ENCODE data around the gene THAP3. TPM values are rescaled to one million over a fixed set of nuclear protein-coding genes. Genes with fewer than 3 reads are reported as not detected.

THAP3 gene
- polyA plus RNA-seq, 1 donor from 2014 or later, result 51.5 TPM

GRCh38 chr1:6667139-6667538 lies 42.5 kb downstream of the THAP3 start:
- Histone ChIP-seq H3K27ac (ENCODE audit: low read length) (no peak overlapping the region), H3K4me2 (ENCODE audit: low read length) (no peak overlapping the region), H3K36me3 (ENCODE audit: insufficient read depth, low read length) (no peaks in the 10 kb centered on the region), H3F3A (ENCODE audit: insufficient read depth, low read length, poor library complexity, severe bottlenecking) (no peaks in the 10 kb centered on the region), H3K9ac (ENCODE audit: low read length) (no peak overlapping the region), H3K27me3 (ENCODE audit: insufficient read depth, low read depth, low read length) (no peaks in the 10 kb centered on the region), H3K9me2 (ENCODE audit: insufficient read depth, low read length) (no peaks in the 10 kb centered on the region), H3K4me3 (ENCODE audit: low read length) (no peak overlapping the region), H3K9me3 (ENCODE audit: low read length) (no peaks in the 10 kb centered on the region), H4K20me1 (ENCODE audit: insufficient read depth) (no peaks in the 10 kb centered on the region), H3K79me2 (replicated peaks; ENCODE audit: insufficient read depth, low read length) (no peaks in the 10 kb centered on the region), H2AFZ (ENCODE audit: low read depth, low read length) (no peak overlapping the region)
- TF ChIP-seq TAF1 (IDR thresholded peaks at IDR 0.05; ENCODE audit: low read depth) (no peak), CTCF (IDR thresholded peaks at IDR 0.05; ENCODE audit: poor library complexity, severe bottlenecking) (no peak), SMC3 (conservative IDR thresholded peaks at IDR 0.05; ENCODE audit: poor library complexity) (no peak), RAD21 (conservative IDR thresholded peaks at IDR 0.05) (no peak), MXI1 (conservative IDR thresholded peaks at IDR 0.05; ENCODE audit: poor library complexity, severe bottlenecking) (no peak), POLR2AphosphoS5 (IDR thresholded peaks at IDR 0.05) (no peak), EP300 (conservative IDR thresholded peaks at IDR 0.05; ENCODE audit: poor library complexity, severe bottlenecking) (no peak), EZH2 (IDR thresholded peaks at IDR 0.05; ENCODE audit: borderline replicate concordance, insufficient read depth, low read length, poor library complexity, severe bottlenecking) (no peak), REST (IDR thresholded peaks at IDR 0.05; ENCODE audit: borderline replicate concordance) (no peak)

GRCh38 chr1:6668503-6668902 lies 43.8 kb downstream of the THAP3 start:
- H3K4me3 ChIP-seq (ENCODE audit: low read length), result no peak overlapping the region
- no peaks in the 10 kb centered on the region for H3K9me3 ChIP-seq (ENCODE audit: low read length)
- no peak overlapping the region for H2AFZ ChIP-seq (ENCODE audit: low read depth, low read length)
- TF ChIP-seq RAD21 (conservative IDR thresholded peaks at IDR 0.05) (no peak), SMC3 (conservative IDR thresholded peaks at IDR 0.05; ENCODE audit: poor library complexity) (no peak), TAF1 (IDR thresholded peaks at IDR 0.05; ENCODE audit: low read depth) (no peak), CTCF (IDR thresholded peaks at IDR 0.05; ENCODE audit: poor library complexity, severe bottlenecking) (no peak), EZH2 (IDR thresholded peaks at IDR 0.05; ENCODE audit: borderline replicate concordance, insufficient read depth, low read length, poor library complexity, severe bottlenecking) (no peak), MXI1 (conservative IDR thresholded peaks at IDR 0.05; ENCODE audit: poor library complexity, severe bottlenecking) (no peak), EP300 (conservative IDR thresholded peaks at IDR 0.05; ENCODE audit: poor library complexity, severe bottlenecking) (no peak), POLR2AphosphoS5 (IDR thresholded peaks at IDR 0.05) (no peak), REST (IDR thresholded peaks at IDR 0.05; ENCODE audit: borderline replicate concordance) (no peak)
- no peak overlapping the region for H3K4me2 ChIP-seq (ENCODE audit: low read length)
- H3F3A ChIP-seq (ENCODE audit: insufficient read depth, low read length, poor library complexity, severe bottlenecking), result no peaks in the 10 kb centered on the region
- no peak overlapping the region for H3K27ac ChIP-seq (ENCODE audit: low read length)
- H3K79me2 ChIP-seq (replicated peaks; ENCODE audit: insufficient read depth, low read length), result no peaks in the 10 kb centered on the region
- H3K9ac ChIP-seq (ENCODE audit: low read length), result no peak overlapping the region
- H3K9me2 ChIP-seq (ENCODE audit: insufficient read depth, low read length), result no peaks in the 10 kb centered on the region
- H3K36me3 ChIP-seq (ENCODE audit: insufficient read depth, low read length), result no peaks in the 10 kb centered on the region
- H4K20me1 ChIP-seq (ENCODE audit: insufficient read depth), result no peaks in the 10 kb centered on the region
- no peaks in the 10 kb centered on the region for H3K27me3 ChIP-seq (ENCODE audit: insufficient read depth, low read depth, low read length)
